ENCODE results near the gene HOGA1. TPM values are rescaled to one million over a fixed set of nuclear protein-coding genes. Genes with fewer than 3 reads are reported as not detected.
A peak's percentile ranks its signal among the peaks of the same experiment; 100 is the strongest.
"Not testable (repeated sequence)": the region's sequence is repeated elsewhere in the genome, so short reads cannot be mapped to it uniquely, and the experiment has no call there.

Gene HOGA1
- total and polyA plus RNA-seq, 2 experiments from 2014 or later = 0.15 TPM; not detected in 1

GRCh38 chr10:97639090-97639489, 54.9 kb downstream of the HOGA1 start:
- Histone ChIP-seq H3K79me2 (replicated peaks; ENCODE audit: insufficient read depth) (peaks cover 31% of the 10 kb centered on the region), H4K20me1 (replicated peaks; ENCODE audit: insufficient read depth) (peaks cover 22% of the 10 kb centered on the region; the same call in 1 of the 2 replicates)
- Mint-ChIP-seq H3K4me1 (peaks cover 21% of the 10 kb centered on the region), H3K27me3 (ENCODE audit: insufficient read depth, low read depth, poor library complexity) (peaks cover 11% of the 10 kb centered on the region), H3K36me3 (ENCODE audit: low read depth) (peaks cover 12% of the 10 kb centered on the region)
- H3K9me3 Mint-ChIP-seq; H3K27ac ChIP-seq (ENCODE audit: low read depth); H3K36me3 ChIP-seq (ENCODE audit: insufficient read depth); H3K4me1 ChIP-seq (ENCODE audit: insufficient read depth); H3F3A ChIP-seq (replicated peaks; ENCODE audit: low read depth); H3K9me2 ChIP-seq (ENCODE audit: insufficient read depth); H3K4me2 ChIP-seq; ATAC-seq; H3K27me3 ChIP-seq (ENCODE audit: insufficient read depth); H3K4me3 ChIP-seq; H3K27ac Mint-ChIP-seq; H3K4me3 Mint-ChIP-seq; H2AFZ ChIP-seq; DNase-seq (ENCODE audit: low spot score): not testable (repeated sequence)

- Histone ChIP-seq H3F3A (replicated peaks; ENCODE audit: low read depth) (no peaks in the 10 kb centered on the region), H2AFZ (no peak within 1 kb of the TSS), H4K20me1 (replicated peaks; ENCODE audit: insufficient read depth) (peaks cover 22% of the 10 kb centered on the region; the same call in 1 of the 2 replicates), H3K4me2 (peak within 1 kb of the TSS; percentile 86), H3K4me3 (peak within 1 kb of the TSS; percentile 92), H3K27ac (ENCODE audit: low read depth) (peak within 1 kb of the TSS; percentile 48; the same call in 1 of the 2 replicates), H3K27me3 (ENCODE audit: insufficient read depth) (no peaks in the 10 kb centered on the region), H3K36me3 (ENCODE audit: insufficient read depth) (no peaks in the 10 kb centered on the region; the same call in 1 of the 2 replicates), H3K9me2 (ENCODE audit: insufficient read depth) (no peaks in the 10 kb centered on the region), H3K4me1 (ENCODE audit: insufficient read depth) (peaks cover 6% of the 10 kb centered on the region; the same call in 1 of the 2 replicates), H3K79me2 (replicated peaks; ENCODE audit: insufficient read depth) (peaks cover 42% of the 10 kb centered on the region)
- H3K36me3 Mint-ChIP-seq (ENCODE audit: low read depth) = peaks cover 25% of the 10 kb centered on the region
- peaks cover 2% of the 10 kb centered on the region; the same call in 2 of the 3 replicates for H3K9me3 Mint-ChIP-seq
- H3K4me1 Mint-ChIP-seq = peaks cover 21% of the 10 kb centered on the region
- ATAC-seq (peak; percentile 97), DNase-seq (ENCODE audit: low spot score) (peak; percentile 100)
- peaks cover 11% of the 10 kb centered on the region for H3K27me3 Mint-ChIP-seq (ENCODE audit: insufficient read depth, low read depth, poor library complexity)
- H3K4me3 Mint-ChIP-seq = peak within 1 kb of the TSS; percentile 97
- peak within 1 kb of the TSS; percentile 98 for H3K27ac Mint-ChIP-seq
- TF ChIP-seq ZNF462 (CRISPR knock-in tag; IDR thresholded peaks at IDR 0.05) = no peak
- TF ChIP-seq POLR2AphosphoS5 (IDR thresholded peaks at IDR 0.05; ENCODE audit: low read depth) = peak; percentile 64; the same call in 1 of the 2 replicates
- no peak for TF ChIP-seq EZH2 (IDR thresholded peaks at IDR 0.05; ENCODE audit: low read depth, unreplicated experiment)
- no peak for TF ChIP-seq NANOG (IDR thresholded peaks at IDR 0.05; ENCODE audit: borderline replicate concordance)
- TF ChIP-seq CREB1 (CRISPR knock-in tag; IDR thresholded peaks at IDR 0.05; ENCODE audit: low read depth) = peak; percentile 73
- TF ChIP-seq ETS1 (IDR thresholded peaks at IDR 0.05) = no peak
- TF ChIP-seq REST (IDR thresholded peaks at IDR 0.05; ENCODE audit: unreplicated experiment) = no peak
- no peak for TF ChIP-seq JUNB (IDR thresholded peaks at IDR 0.05; ENCODE audit: unreplicated experiment)
- TF ChIP-seq ZNF331 (CRISPR knock-in tag; IDR thresholded peaks at IDR 0.05; ENCODE audit: low read depth) = no peak
Measured at GRCh38 chr10:97640174-97640867, 56.1 kb downstream of the HOGA1 start, which contains the start of gene PI4K2A. Gene PI4K2A, plus strand, starts transcription at chr10:97640671. Its CDS starts 72 bp downstream, at chr10:97640743.

Measured in GM23338 (cell line).